Hepatocyte (in vitro differentiated cells): ENCODE results near the gene ZBTB7A.

Source experiments
- CTCF ChIP-seq: fragments of 200-600 bp; sonication (generic); IDR thresholded peaks from 2 replicates; pipeline ENCODE4 v1.5.1; 2016; ENCODE audit warnings: antibody characterized with exemption, mild to moderate bottlenecking; ENCODE audit not compliant: poor library complexity
- EZH2 ChIP-seq: fragments of 200-600 bp; sonication (generic); IDR thresholded peaks from 2 replicates; pipeline ENCODE4 v1.6.1; 2016; ENCODE audit warnings: antibody characterized with exemption, mild to moderate bottlenecking, borderline replicate concordance
- EZH2phosphoT487 ChIP-seq: fragments of 200-600 bp; sonication (generic); IDR thresholded peaks from one replicate; pipeline ENCODE4 v1.6.1; 2018; ENCODE audit warnings: antibody characterized with exemption, mild to moderate bottlenecking, low read depth, moderate library complexity; ENCODE audit not compliant: unreplicated experiment, severe bottlenecking

GRCh38 chr19:4063369-4064148 lies 3.1 kb downstream of the ZBTB7A start:
- TF ChIP-seq CTCF = no peak
- no peak for TF ChIP-seq EZH2phosphoT487
- no peak for TF ChIP-seq EZH2
